Sigmoid colon (tissue), 7 donors: Measurements from ENCODE around the gene NDE1. TPM values are rescaled to one million over a fixed set of nuclear protein-coding genes. Genes with fewer than 3 reads are reported as not detected.

Experiments used
- DNase-seq: peaks from one replicate; pipeline ENCODE4 v3.0.0-alpha.2; 2019
- H3K27ac ChIP-seq, 4 donors: fragments of 200-600 bp; sonication (generic); one replicate each; pipeline ENCODE4 v1.5.1; 2016 to 2019; ENCODE audit warnings: mild to moderate bottlenecking in 1 of 4
- H3K27me3 ChIP-seq, 3 donors: fragments of 200-600 bp; sonication (generic); one replicate each; pipeline ENCODE4 v1.5.1; 2019; ENCODE audit warnings: mild to moderate bottlenecking in 1 of 3
- H3K36me3 ChIP-seq, 4 donors: fragments of 200-600 bp; sonication (generic); one replicate each; pipeline ENCODE4 v1.5.1; 2016 to 2019
- H3K4me1 ChIP-seq, 4 donors: fragments of 200-600 bp; sonication (generic); one replicate each; pipeline ENCODE4 v1.5.1; 2017 to 2019
- H3K4me3 ChIP-seq, 4 donors: fragments of 200-600 bp; sonication (generic); one replicate each; pipeline ENCODE4 v1.5.1; 2017 to 2019; ENCODE audit warnings: mild to moderate bottlenecking in 2 of 4, moderate library complexity in 1 of 4
- H3K9me3 ChIP-seq, 4 donors: fragments of 200-600 bp in 3 of 4; sonication (generic) in 3 of 4; one replicate each; pipeline versions ENCODE4 v1.5.1 to v1.6.1; 2013 to 2019
- EP300 ChIP-seq, 4 donors: sonication (generic); formaldehyde crosslinking; IDR thresholded peaks; one replicate each; pipeline ENCODE4 v1.6.1; 2017; ENCODE audit warnings: antibody characterized with exemption in 4 of 4
- POLR2A ChIP-seq, 2 donors: fragments of 450-650 bp; IDR thresholded peaks; one replicate each; pipeline ENCODE4 v1.6.1; 2016; ENCODE audit warnings: antibody characterized with exemption in 2 of 2, mild to moderate bottlenecking in 2 of 2, moderate library complexity in 2 of 2
- POLR2AphosphoS5 ChIP-seq, 4 donors: sonication (generic); formaldehyde crosslinking; IDR thresholded peaks; one replicate each; pipeline ENCODE4 v1.6.1; 2017; ENCODE audit warnings: antibody characterized with exemption in 4 of 4
- WGBS, 2 donors: extraction: QIAGEN DNeasy Blood & Tissue Kit; methylation state at CpG; one replicate each; pipeline ENCODE4 v1.1.7; 2013; 5-methylcytosine and 5-hydroxymethylcytosine counted together
- intact Hi-C: fragments of 100-400 bp; cut with DNase I; formaldehyde crosslinking; loops from one replicate; pipeline ENCODE4 v1.15.1; 2023
- polyA plus RNA-seq, 3 donors: library from polyadenylated mRNA; stranded (reverse); fragments of 200-250 nt; gene quantifications; one replicate each; pipeline ENCODE4 v1.2.3, GENCODE V29; 2013
- total RNA-seq, 4 donors: library from RNA; depleted of rRNA; stranded (reverse); fragments of >200 nt; gene quantifications; one replicate each; pipeline ENCODE4 v1.1.0, GENCODE V29; 2016
- TF ChIP-seq, protein P1 (sequence below), 4 experiments: fragments of 450-650 bp in 3 of 4; fragments of 200-600 bp in 1 of 4; IDR thresholded peaks; one replicate each; pipeline ENCODE4 v1.5.1; 2016 to 2019; ENCODE audit warnings: antibody characterized with exemption in 4 of 4, mild to moderate bottlenecking in 3 of 4, moderate library complexity in 2 of 4
- donor health status: healthy with polysubstance abuse.
- donor health status: Bipolar disorder and iron deficiency.
- donor health status: healthy.

NDE1 gene
- total and polyA plus RNA-seq, 7 donors, result 11.3 to 86.1 (median 29.3) TPM

DNA sequence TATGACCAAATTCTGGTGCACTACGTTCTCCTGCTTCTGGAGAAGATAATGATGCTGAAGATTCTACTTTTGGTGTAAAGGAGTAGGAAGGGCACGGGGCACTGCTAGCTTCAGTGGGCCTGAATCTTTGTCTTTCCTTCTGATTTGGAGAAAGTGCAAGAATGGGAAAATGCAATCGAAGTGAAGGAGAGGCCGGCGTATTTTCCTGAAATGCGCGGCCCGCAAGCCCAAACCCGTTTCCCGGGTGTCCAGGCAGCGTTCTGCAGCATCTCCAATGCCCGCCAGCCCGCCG is 372 bp upstream of the NDE1 start:
- peaks cover 0 to 47% (median 42%) of the 10 kb centered on the region in 4 donors for H3K4me1 ChIP-seq
- intact Hi-C loops, result loop anchor here (2.0 to 10.0 kb wide), 3 partner anchors 55 to 543 kb away; partner anchors contain the start of gene BMERB1
- no peak for DNase-seq
- no peak for TF ChIP-seq EP300 (IDR thresholded peaks at IDR 0.05)
- no peak for TF ChIP-seq POLR2A (IDR thresholded peaks at IDR 0.05)
- TF ChIP-seq, protein P1, sequence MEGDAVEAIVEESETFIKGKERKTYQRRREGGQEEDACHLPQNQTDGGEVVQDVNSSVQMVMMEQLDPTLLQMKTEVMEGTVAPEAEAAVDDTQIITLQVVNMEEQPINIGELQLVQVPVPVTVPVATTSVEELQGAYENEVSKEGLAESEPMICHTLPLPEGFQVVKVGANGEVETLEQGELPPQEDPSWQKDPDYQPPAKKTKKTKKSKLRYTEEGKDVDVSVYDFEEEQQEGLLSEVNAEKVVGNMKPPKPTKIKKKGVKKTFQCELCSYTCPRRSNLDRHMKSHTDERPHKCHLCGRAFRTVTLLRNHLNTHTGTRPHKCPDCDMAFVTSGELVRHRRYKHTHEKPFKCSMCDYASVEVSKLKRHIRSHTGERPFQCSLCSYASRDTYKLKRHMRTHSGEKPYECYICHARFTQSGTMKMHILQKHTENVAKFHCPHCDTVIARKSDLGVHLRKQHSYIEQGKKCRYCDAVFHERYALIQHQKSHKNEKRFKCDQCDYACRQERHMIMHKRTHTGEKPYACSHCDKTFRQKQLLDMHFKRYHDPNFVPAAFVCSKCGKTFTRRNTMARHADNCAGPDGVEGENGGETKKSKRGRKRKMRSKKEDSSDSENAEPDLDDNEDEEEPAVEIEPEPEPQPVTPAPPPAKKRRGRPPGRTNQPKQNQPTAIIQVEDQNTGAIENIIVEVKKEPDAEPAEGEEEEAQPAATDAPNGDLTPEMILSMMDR (IDR thresholded peaks at IDR 0.05), result no peak
- TF ChIP-seq POLR2AphosphoS5 (IDR thresholded peaks at IDR 0.05), result no peak
- WGBS, 2 donors, result 0 to 2% methylated on average over 14 of the region's 14 CpGs
- H3K27me3 ChIP-seq, result no peaks in the 10 kb centered on the region
- H3K4me3 ChIP-seq, result peak overlapping the region; percentile 18 to 94 (median 77)
- no peaks in the 10 kb centered on the region for H3K36me3 ChIP-seq
- H3K27ac ChIP-seq, result peak overlapping the region; percentile 94 to 99 (median 96)
- H3K9me3 ChIP-seq, result no peaks in the 10 kb centered on the region

DNA sequence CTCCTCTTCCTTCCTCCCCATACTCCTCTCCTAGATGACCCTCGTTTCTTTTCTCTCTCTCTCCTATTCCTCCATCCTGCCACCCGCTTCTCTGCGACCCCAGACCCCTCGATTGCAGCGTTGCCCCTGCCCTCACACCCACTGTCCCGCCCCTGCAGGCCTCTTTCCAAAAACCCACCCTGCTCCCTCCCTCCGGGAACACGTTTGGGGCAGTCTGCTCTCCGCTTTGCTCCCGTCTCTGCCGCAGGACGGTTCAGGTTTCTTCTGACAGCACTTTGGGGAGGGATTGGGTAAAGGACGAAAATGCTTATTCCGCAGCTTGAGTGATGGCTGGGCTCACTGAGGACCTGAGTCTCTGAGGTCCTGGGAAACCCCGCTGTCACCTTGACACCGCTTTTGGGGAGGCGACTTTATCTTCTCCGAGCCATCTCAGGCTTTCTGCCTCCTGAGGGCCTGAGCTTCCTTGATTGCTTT is 690 bp downstream of the NDE1 start:
- intact Hi-C loops, result loop anchor here (2.0 to 5.0 kb wide), 2 partner anchors 54 to 542 kb away; no protein-coding TSS in a partner anchor
- H3K27me3 ChIP-seq, result no peaks in the 10 kb centered on the region
- peak overlapping the region; percentile 94 to 99 (median 96) for H3K27ac ChIP-seq
- H3K4me1 ChIP-seq, result peaks cover 0 to 52% (median 42%) of the 10 kb centered on the region in 4 donors
- 1% methylated on average over 18 of the region's 18 CpGs for WGBS, 2 donors
- H3K9me3 ChIP-seq, result no peaks in the 10 kb centered on the region
- TF ChIP-seq, protein P1 (IDR thresholded peaks at IDR 0.05), result no peak
- TF ChIP-seq EP300 (IDR thresholded peaks at IDR 0.05), result no peak
- no peak for TF ChIP-seq POLR2AphosphoS5 (IDR thresholded peaks at IDR 0.05)
- TF ChIP-seq POLR2A (IDR thresholded peaks at IDR 0.05), result no peak
- peak overlapping the region; percentile 75 to 96 (median 86) for H3K4me3 ChIP-seq
- no peaks in the 10 kb centered on the region for H3K36me3 ChIP-seq
- DNase-seq, result no peak

DNA sequence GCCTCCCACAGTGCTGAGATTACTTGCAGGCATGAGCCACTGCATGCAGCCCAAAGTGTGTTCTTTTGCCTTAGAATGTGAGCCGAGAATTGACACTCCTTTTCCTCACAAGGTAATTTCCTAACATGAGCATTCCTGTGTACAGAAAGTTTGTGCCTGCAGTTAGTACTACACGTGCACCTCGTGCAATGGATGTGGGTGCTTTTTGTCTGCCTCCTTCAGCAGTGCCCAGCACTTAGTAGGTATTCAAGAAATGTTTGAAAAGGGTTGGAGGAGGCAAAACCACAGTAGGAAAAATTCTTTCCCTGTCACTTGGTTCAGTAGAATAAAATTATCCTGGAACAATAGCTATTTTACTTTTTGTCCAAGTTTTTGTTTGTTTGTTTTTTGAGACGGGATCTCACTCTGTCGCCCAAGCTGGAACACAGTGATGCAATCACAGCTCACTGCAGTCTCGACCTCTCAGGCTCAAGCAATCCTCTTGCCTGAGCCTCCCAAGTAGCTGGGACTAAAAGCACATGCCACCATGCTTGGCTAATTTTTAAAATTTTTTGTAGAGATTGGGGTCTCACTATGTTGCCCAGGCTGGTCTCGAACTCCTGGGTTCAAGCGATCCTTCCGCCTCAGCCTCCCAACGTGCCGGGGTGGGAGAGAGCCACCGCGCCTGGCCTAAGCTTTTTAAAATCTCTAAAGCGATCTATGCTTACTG is 2.4 kb downstream of the NDE1 start:
- 93% methylated on average over 14 of the region's 14 CpGs for WGBS, 2 donors
- H3K4me1 ChIP-seq, result peaks cover 0 to 52% (median 42%) of the 10 kb centered on the region in 4 donors
- TF ChIP-seq EP300 (IDR thresholded peaks at IDR 0.05) (no peak), POLR2AphosphoS5 (IDR thresholded peaks at IDR 0.05) (no peak), POLR2A (IDR thresholded peaks at IDR 0.05) (no peak)
- TF ChIP-seq, protein P1 (IDR thresholded peaks at IDR 0.05), result no peak
- H3K9me3 ChIP-seq, result no peaks in the 10 kb centered on the region
- H3K27me3 ChIP-seq, result no peaks in the 10 kb centered on the region
- no peak for DNase-seq
- intact Hi-C loops, result loop anchor here (5.0 kb wide), 1 partner anchor 540 kb away; no protein-coding TSS in a partner anchor
- no peaks in the 10 kb centered on the region for H3K36me3 ChIP-seq
- H3K27ac ChIP-seq, result peak overlapping the region; percentile 94 to 99 (median 96)
- H3K4me3 ChIP-seq, result no peak overlapping the region

DNA sequence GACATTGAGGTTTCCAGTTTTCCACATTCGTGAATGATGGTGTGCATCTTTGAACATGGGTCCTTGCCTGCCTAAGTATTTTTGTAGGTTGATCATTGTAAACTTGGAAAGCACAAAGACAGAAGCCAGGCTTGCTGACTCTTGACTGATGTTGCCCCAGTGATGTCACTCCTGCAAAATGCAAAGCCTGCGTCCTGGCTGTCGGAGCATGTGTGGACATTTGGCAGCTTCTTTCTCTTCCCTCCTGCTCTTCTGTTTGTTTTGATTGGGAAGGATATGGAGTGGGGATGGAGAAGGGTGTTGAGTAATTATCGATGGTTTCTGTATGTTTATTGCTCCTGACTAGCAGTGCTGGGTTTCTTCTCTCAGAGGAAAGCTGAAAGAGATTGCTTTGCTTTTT is 3.2 kb downstream of the NDE1 start:
- intact Hi-C loops, result loop anchor here (5.0 kb wide), 1 partner anchor 539 kb away; no protein-coding TSS in a partner anchor
- H3K36me3 ChIP-seq, result no peaks in the 10 kb centered on the region
- H3K27me3 ChIP-seq, result no peaks in the 10 kb centered on the region
- WGBS, 2 donors, result 40 to 54% methylated on average over 4 of the region's 4 CpGs
- TF ChIP-seq, protein P1 (IDR thresholded peaks at IDR 0.05), result no peak
- TF ChIP-seq EP300 (IDR thresholded peaks at IDR 0.05), result peak in 2 of 4 donors; percentile 63 to 79
- TF ChIP-seq POLR2AphosphoS5 (IDR thresholded peaks at IDR 0.05), result peak; percentile 69 to 84 (median 81)
- TF ChIP-seq POLR2A (IDR thresholded peaks at IDR 0.05), result no peak
- peak; percentile 85 for DNase-seq
- H3K9me3 ChIP-seq, result no peaks in the 10 kb centered on the region
- H3K4me3 ChIP-seq, result peak overlapping the region in 1 of 4 donors; percentile 3
- H3K4me1 ChIP-seq, result peaks cover 0 to 52% (median 42%) of the 10 kb centered on the region in 4 donors
- H3K27ac ChIP-seq, result peak overlapping the region; percentile 94 to 99 (median 96)
